Colon (tissue), 2 donors: Measurements from ENCODE around the gene EXOC2.
"Not testable (repeated sequence)": the region's sequence is repeated elsewhere in the genome, so short reads cannot be mapped to it uniquely, and the experiment has no call there.

Source experiments
- FAIRE-seq: peaks from 2 replicates; lab custom pipeline; 2012; peaks lifted over from hg19 to GRCh38; lab: Jason Lieb, UNC
- donor health status: control.
- donor health status: control.

Gene EXOC2

GRCh38 chr6:710601-711571 is 17.9 kb upstream of the EXOC2 start:
- FAIRE-seq: no peak

GRCh38 chr6:709471-710056 is 16.6 kb upstream of the EXOC2 start:
- no peak for FAIRE-seq

- FAIRE-seq: no peak
Measured at GRCh38 chr6:708237-708598, 15.3 kb upstream of the EXOC2 start.

DNA sequence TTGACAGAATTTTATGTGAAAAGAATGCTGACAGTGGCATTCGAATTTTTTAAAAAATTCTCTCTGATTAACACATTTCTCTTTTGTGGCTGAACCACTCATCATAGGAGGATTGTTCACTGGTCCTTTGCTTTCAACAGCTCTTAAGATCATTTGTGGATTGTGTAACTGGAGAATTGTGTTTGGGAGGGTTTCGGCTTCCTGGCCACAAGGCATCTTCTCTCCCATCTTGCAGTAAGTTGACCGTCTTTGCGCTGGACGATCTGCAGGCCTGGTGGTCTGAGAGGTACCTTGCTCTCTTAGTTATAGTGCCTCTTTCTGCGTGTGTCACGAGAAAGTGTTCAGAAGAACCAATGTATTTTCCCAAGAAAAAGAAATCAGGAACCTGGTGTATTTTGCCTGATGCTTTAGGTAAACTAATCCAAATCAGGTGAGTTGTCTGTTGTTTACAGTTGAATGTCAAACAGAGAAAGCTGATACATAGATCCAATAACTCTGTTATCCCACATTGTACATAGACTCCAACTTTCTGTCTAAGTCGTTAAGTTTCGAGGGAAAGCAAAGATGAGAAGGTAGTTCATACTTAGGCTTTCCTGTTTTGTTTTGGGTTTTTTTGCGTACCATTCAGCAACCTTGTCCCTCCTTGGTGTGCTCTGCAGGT is 14.8 kb upstream of the EXOC2 start:
- no peak for FAIRE-seq

- no peak for FAIRE-seq
Measured at GRCh38 chr6:706819-707381, 14.0 kb upstream of the EXOC2 start.

DNA sequence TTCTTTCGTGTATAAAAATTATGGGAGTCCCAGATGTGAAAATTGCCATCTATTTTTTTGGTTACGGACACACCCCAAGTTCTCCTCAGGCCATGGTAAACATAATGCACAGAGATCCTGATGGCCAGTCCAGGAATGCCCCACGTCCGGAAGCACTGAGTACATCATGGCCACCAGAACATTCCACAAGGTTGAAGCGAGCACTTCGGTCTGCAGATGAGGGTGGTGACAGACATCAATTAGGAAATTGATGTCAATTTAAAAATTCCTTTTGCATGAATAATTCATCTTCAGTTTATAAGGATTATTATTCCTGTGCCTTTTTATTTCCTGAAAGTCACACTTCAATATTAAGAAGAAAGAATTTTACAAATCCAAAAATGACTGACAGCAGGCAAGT is 13.2 kb upstream of the EXOC2 start:
- FAIRE-seq: no peak

DNA sequence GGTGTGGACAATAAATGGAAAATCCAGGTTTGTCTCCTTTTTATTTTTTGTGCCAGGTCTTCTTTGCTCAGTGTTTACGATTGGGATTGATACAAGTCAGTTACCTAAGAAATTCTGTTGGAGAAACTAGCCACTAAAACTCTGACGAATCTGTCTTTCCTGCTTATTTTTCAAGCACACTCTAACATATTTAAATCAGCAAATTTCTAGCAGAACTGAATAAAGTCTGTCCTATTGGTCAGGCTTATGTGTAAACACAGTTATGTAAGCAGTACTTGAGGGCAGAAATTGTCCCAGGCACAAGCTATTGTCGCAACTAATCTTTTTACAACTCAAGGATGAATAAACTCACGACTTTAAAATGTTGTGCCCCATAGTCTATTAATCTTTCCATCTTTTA is 12.1 kb upstream of the EXOC2 start:
- no peak for FAIRE-seq

- no peak for FAIRE-seq
Measured at GRCh38 chr6:704046-704445, 11.1 kb upstream of the EXOC2 start.

DNA sequence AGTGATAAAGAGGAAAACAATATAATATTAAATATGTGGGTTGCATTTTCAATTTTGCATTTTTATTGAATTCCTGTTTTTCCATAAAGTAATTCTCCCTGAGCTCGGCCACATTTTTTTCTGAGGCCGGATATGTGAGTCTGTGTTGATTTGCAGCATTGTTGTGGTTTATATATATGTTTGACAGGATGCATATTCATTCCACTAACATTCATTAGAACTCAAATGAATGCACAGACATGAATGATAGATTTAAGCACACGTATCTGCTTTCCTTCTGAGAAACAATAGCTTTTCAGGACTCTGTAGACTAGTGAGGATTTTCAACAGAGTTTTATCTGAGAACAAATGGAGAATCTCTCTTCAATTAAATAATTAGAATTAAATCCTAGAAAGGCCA is 10.6 kb upstream of the EXOC2 start:
- FAIRE-seq: no peak

DNA sequence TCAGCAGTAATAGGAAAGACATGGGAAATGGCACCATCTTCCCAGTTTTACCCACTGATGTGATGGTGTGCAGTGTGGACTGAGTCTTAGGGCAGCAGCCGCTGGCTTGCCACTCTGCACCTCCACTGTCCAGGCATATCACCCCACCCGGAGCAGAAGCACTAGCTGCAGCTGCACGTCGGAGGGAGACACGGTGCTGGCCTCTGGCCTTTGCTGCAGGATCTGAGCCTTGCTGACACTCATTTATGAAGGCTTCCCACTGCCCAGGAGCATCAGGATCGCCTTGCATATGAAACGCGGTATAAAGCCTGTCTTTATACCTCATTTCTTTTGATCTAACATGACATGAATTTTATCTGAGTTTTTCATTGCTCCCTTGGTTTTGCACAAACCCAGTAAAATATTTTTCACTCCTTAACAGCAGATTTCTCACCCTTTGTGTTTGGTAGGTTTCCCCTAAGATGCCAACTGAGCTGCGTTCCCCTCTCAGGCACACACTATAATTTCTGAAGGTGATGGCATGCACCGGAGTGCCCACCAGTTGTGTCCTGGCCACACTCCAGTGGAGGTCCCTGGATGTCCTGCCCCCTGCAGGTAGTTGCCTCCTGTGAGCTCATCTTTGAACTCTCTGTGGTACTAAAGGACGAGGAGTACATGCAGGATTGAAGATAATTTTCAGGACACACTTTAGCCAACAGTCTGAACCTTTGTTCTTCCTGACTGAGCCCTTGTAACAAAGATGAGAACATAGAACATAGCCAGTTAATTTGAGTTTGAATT is 9.0 kb upstream of the EXOC2 start:
- no peak for FAIRE-seq

DNA sequence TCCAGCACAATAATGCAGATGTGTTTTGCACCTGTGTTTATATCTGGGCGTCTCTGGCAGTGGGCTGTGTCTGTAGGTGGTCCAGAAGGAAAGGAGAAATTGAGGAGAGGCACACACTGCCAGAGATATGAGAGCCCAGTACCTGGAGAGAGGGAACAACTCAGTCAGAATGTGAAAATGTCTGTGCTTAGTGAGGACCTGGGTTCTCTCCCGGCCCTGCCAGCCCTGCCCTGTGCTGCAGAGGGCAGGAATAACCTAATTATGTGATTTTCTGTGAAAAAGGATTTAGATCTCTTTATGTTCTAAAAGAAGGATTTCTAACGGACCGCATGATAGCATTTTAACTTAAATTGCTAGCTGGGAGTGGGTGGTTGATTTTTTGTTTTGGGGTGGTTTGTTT is 8.3 kb upstream of the EXOC2 start:
- no peak for FAIRE-seq

GRCh38 chr6:700490-700889 is 7.6 kb upstream of the EXOC2 start:
- FAIRE-seq: no peak

GRCh38 chr6:699319-699718 is 6.4 kb upstream of the EXOC2 start:
- no peak for FAIRE-seq

DNA sequence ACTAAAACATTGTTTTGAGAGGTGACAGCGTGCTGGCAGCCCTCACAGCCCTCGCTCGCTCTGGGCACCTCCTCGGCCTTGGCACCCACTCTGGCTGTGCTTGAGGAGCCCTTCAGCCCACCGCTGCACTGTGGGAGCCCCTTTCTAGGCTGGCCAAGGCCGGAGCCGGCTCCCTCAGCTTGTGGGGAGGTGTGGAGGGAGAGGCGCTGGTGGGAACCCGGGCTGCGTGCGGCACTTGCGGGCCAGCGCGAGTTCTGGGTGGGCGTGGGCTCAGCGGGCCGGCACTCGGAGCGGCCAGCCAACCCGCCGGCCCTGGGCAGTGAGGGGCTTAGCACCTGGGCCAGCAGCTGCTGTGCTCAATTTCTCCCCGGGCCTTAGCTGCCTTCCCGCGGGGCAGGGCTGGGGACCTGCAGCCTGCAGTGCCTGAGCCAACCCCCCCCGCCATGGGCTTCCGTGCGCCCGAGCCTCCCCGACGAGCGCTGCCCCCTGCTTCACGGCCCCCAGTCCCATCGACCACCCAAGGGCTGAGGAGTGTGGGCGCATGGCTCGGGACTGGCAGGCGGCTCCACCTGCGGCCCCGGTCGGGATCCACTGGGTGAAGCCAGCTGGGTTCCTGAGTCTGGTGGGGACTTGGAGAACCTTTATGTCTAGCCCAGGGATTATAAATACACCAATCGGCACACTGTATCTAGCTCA is 1.6 kb upstream of the EXOC2 start:
- not testable (repeated sequence) for FAIRE-seq

DNA sequence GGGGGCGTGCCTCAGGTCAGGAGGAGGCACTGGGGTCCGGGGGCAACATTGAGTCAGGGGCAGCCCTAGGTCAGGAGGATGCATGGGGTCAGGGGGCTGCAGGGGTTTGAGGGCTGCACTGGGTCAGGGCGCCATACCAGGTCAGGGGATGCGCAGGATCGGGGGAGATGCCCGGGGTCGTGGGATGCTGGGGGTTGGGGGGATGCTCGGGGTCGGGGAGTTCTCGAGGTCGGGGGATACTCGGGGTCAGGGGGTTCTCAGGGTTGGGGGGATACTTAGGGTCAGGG is 727 bp upstream of the EXOC2 start:
- no peak for FAIRE-seq

DNA sequence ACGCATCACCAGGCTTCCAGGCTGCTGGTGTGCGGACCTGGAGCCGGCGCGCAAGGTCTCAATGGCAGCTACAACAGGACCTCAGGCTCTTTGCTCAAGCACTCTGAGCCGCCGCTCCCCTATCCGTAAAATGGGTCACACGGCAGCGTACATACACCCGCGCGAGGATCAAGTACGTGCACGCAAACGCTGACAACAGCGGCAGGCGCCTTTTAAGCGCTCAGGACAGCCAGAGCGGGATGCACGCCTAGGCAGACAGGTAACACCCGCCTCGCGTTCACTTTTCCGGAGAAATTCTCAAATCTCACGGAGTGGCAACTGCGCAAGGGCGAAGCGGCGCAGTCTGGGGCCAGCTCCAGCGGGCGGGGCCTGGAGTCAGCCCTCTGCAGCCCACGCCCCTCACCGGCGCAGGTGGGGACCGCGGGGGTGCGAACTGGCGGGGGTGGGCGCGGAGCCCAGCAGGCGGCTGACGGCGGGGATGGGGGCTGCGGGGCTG is 535 bp downstream of the EXOC2 start:
- FAIRE-seq: no peak

GRCh38 chr6:689223-689622 is 3.7 kb downstream of the EXOC2 start:
- FAIRE-seq: no peak

GRCh38 chr6:686497-686896 is 6.4 kb downstream of the EXOC2 start:
- no peak for FAIRE-seq

DNA sequence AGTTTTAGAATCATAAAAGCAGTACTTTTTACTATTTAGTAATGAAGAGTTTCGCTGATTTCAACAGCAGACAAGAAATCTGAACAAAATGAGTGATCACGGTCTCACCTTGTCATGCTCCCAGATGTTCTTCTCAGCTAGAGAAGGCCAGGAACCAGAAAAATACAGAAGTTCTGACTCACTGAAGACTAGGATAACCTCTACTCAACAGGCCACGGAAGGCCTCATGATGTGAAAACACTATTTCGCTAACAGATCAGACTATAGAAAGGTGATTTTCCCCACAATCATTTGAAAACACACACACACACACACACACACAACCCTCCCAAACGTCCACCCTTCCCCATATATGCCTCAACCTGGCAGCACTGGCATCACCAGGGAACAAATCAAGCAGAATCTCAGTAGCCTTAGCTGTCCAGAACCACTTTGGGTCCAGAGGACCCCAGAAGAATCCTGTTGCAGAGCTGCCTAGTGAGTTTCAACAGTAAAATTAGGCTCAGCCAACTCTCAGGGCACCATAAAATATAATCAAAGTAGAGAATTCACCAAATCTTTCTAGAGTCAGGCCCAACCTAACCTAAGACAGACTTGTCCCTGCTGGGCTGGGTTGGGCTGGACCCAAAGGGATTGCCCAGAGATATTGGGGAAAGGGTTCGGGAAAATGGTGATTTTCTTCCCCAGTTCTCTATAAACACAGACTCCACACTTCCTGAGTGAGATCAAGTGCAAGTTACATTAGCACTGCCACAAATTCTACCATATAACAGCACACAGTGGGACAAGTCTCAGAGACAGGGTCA is 7.9 kb downstream of the EXOC2 start:
- no peak for FAIRE-seq

GRCh38 chr6:683742-684440 is 9.0 kb downstream of the EXOC2 start:
- FAIRE-seq: no peak
